SH-SY5Y (cell line): Measurements from ENCODE around the gene FKBP3.

ENCODE experiments used
- GATA2 ChIP-seq: IDR thresholded peaks from 2 replicates; pipeline ENCODE4 v1.6.1; 2011; ENCODE audit warnings: mild to moderate bottlenecking, low read depth, low read length
- GATA3 ChIP-seq: IDR thresholded peaks from 2 replicates; pipeline ENCODE4 v1.6.1; 2011; ENCODE audit warnings: low read depth, mild to moderate bottlenecking, low read length, moderate library complexity

GRCh38 chr14:45112896-45113781 is 21.1 kb downstream of the FKBP3 start:
- TF ChIP-seq GATA3 (no peak), GATA2 (no peak)
